Neural cell (in vitro differentiated cells): Measurements from ENCODE around the gene UNCX.

Experiments
- CTCF ChIP-seq: fragments of 450-650 bp; IDR thresholded peaks from 2 replicates; pipeline ENCODE4 v1.5.1; 2014; ENCODE audit warnings: antibody characterized with exemption, mild to moderate bottlenecking, moderate library complexity; ENCODE audit not compliant: poor library complexity, severe bottlenecking
- EP300 ChIP-seq: fragments of 450-650 bp; conservative IDR thresholded peaks from 2 replicates; pipeline ENCODE4 v1.6.1; 2014; ENCODE audit warnings: antibody characterized with exemption, mild to moderate bottlenecking, moderate library complexity; ENCODE audit not compliant: poor library complexity, severe bottlenecking
- EZH2 ChIP-seq: fragments of 200-600, 300-800 bp; shearing (Covaris generic), sonication (generic); IDR thresholded peaks from 2 replicates; pipeline ENCODE4 v1.6.1; 2014; ENCODE audit warnings: antibody characterized with exemption, low read length, borderline replicate concordance, mild to moderate bottlenecking; ENCODE audit not compliant: insufficient read depth, poor library complexity, severe bottlenecking
- MXI1 ChIP-seq: fragments of 450-650 bp; conservative IDR thresholded peaks from 2 replicates; pipeline ENCODE4 v1.6.1; 2014; ENCODE audit warnings: antibody characterized with exemption, mild to moderate bottlenecking; ENCODE audit not compliant: poor library complexity, severe bottlenecking
- POLR2AphosphoS5 ChIP-seq: IDR thresholded peaks from 2 replicates; pipeline ENCODE4 v1.6.1; 2012
- RAD21 ChIP-seq: fragments of 450-650 bp; conservative IDR thresholded peaks from 2 replicates; pipeline ENCODE4 v1.6.1; 2014; ENCODE audit warnings: antibody characterized with exemption, mild to moderate bottlenecking, moderate library complexity
- REST ChIP-seq: IDR thresholded peaks from 2 replicates; pipeline ENCODE4 v1.6.1; 2012; ENCODE audit warnings: borderline replicate concordance
- SMC3 ChIP-seq: fragments of 450-650 bp; conservative IDR thresholded peaks from 2 replicates; pipeline ENCODE4 v1.6.1; 2014; ENCODE audit warnings: antibody characterized with exemption, mild to moderate bottlenecking, moderate library complexity; ENCODE audit not compliant: poor library complexity
- TAF1 ChIP-seq: IDR thresholded peaks from 2 replicates; pipeline ENCODE4 v1.6.1; 2012; ENCODE audit warnings: low read depth

DNA sequence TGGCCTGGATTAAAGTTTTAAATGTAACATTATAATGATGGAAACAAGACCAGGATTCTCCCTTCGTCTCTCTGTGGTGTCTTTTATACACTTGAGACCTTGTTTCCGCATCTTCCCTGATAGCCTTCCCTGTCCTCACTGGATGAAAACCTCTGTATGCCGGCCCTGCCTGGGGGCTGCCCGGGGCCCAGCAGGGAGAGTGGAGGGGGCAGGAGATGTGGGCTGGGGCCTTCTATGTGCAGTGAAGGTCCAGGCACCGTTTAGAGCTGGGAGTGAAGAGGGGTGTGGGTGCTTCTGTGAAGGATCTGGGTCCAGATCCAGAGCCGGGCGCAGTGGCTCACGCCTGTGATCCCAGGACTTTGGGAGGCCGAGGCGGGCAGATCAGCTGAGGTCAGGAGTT, 50.7 kb downstream of the UNCX start:
- no peak for TF ChIP-seq CTCF
- TF ChIP-seq POLR2AphosphoS5: no peak
- no peak for TF ChIP-seq REST
- TF ChIP-seq EP300: no peak
- no peak for TF ChIP-seq EZH2
- no peak for TF ChIP-seq SMC3
- no peak for TF ChIP-seq TAF1
- TF ChIP-seq RAD21: no peak
- no peak for TF ChIP-seq MXI1
